Endothelial cell of umbilical vein (primary cell): ENCODE measurements around the gene LPAR5. TPM values are rescaled to one million over a fixed set of nuclear protein-coding genes. Genes with fewer than 3 reads are reported as not detected.

Experiments
- BruUV-seq: library from RNA; stranded (reverse); fragments of 400-500 nt; replicated peaks from 2 replicates; lab custom pipeline; 2021; lab: Mats Ljungman, UMichigan
- CTCF ChIA-PET: fragments of 300-600, 350-600 bp; sonication (Branson Sonifier 250); formaldehyde crosslinking; loops from one replicate; lab custom pipeline; 2021; ENCODE audit warnings: antibody characterized with exemption, inconsistent platforms; lab: Charles Lee
- POLR2A ChIA-PET: fragments of 300-600, 350-600 bp; sonication (Branson Sonifier 250); formaldehyde crosslinking; loops from one replicate; lab custom pipeline; 2021; ENCODE audit warnings: antibody characterized with exemption, inconsistent platforms; lab: Charles Lee
- DNase-seq: peaks from one replicate; pipeline ENCODE4 v3.0.0-alpha.2; 2011; ENCODE audit warnings: low read depth, low spot score
- FAIRE-seq: peaks from 2 replicates; lab custom pipeline; 2011; peaks lifted over from hg19 to GRCh38; lab: Jason Lieb, UNC
- H2AFZ ChIP-seq: 2 replicates; pipeline ENCODE4 v1.6.0; 2012; ENCODE audit warnings: low read depth, low read length, control low read depth, inconsistent platforms
- H3K27ac ChIP-seq: 2 replicates; pipeline ENCODE4 v1.5.1; 2011; ENCODE audit warnings: low read depth, mild to moderate bottlenecking, control low read depth, low read length, moderate library complexity; ENCODE audit not compliant: insufficient read depth
- H3K27me3 ChIP-seq, 2 experiments: 2 replicates each; pipeline versions ENCODE4 v1.6.0 to v1.6.1; 2011; ENCODE audit warnings: low read length in 2 of 2, mixed read lengths in 1 of 2; ENCODE audit not compliant: control insufficient read depth in 2 of 2, insufficient read depth in 2 of 2
- H3K36me3 ChIP-seq, 2 experiments: 2 replicates in 1 of 2; 3 replicates in 1 of 2; pipeline ENCODE4 v1.5.1; 2011; ENCODE audit warnings: low read length in 2 of 2, mild to moderate bottlenecking in 1 of 2, moderate library complexity in 1 of 2; ENCODE audit not compliant: control insufficient read depth in 2 of 2, insufficient read depth in 2 of 2; ENCODE audit errors: extremely low read depth in 1 of 2
- H3K4me1 ChIP-seq: 3 replicates; pipeline ENCODE4 v1.5.1; 2011; ENCODE audit warnings: mild to moderate bottlenecking, low read length; ENCODE audit not compliant: control insufficient read depth, insufficient read depth; ENCODE audit errors: extremely low read depth
- H3K4me2 ChIP-seq: 2 replicates; pipeline ENCODE4 v1.6.1; 2011; ENCODE audit warnings: low read length, control low read depth, mixed read lengths; ENCODE audit not compliant: insufficient read depth
- H3K4me3 ChIP-seq, 3 experiments: fragments of 200-600 bp in 1 of 3; sonication (generic), shearing (Covaris generic) in 1 of 3; replicated peaks in 1 of 3; 2 replicates each; pipeline ENCODE4 v1.5.1; 2011 to 2016; ENCODE audit warnings: control low read depth in 3 of 3, low read length in 3 of 3, mild to moderate bottlenecking in 2 of 3, inconsistent platforms in 1 of 3, low read depth in 1 of 3, moderate library complexity in 1 of 3; ENCODE audit not compliant: insufficient read depth in 1 of 3
- H3K79me2 ChIP-seq: 2 replicates; pipeline ENCODE4 v1.6.0; 2012; ENCODE audit warnings: low read length, inconsistent platforms; ENCODE audit not compliant: control insufficient read depth, insufficient read depth
- H3K9ac ChIP-seq: replicated peaks from 2 replicates; pipeline ENCODE3; 2011; ENCODE audit warnings: low read length, control low read depth; ENCODE audit not compliant: insufficient read depth; ENCODE audit errors: extremely low read depth
- H3K9me1 ChIP-seq: replicated peaks from 3 replicates; pipeline ENCODE4 v1.6.0; 2011; ENCODE audit warnings: mild to moderate bottlenecking, low read length; ENCODE audit not compliant: control insufficient read depth, insufficient read depth; ENCODE audit errors: extremely low read depth
- H3K9me3 ChIP-seq: replicated peaks from 2 replicates; pipeline ENCODE4 v1.5.1; 2012; ENCODE audit warnings: low read length, inconsistent platforms; ENCODE audit not compliant: control insufficient read depth, insufficient read depth
- H4K20me1 ChIP-seq: replicated peaks from 2 replicates; pipeline ENCODE3; 2011; ENCODE audit warnings: mild to moderate bottlenecking, low read length; ENCODE audit not compliant: control insufficient read depth, insufficient read depth; ENCODE audit errors: extremely low read depth
- EZH2 ChIP-seq: IDR thresholded peaks from 2 replicates; pipeline ENCODE4 v1.6.1; 2012; ENCODE audit warnings: borderline replicate concordance, low read depth, mild to moderate bottlenecking, moderate library complexity, low read length, inconsistent platforms; ENCODE audit not compliant: severe bottlenecking
- FOS ChIP-seq: IDR thresholded peaks from 2 replicates; pipeline ENCODE4 v1.6.1; 2011; ENCODE audit warnings: mild to moderate bottlenecking, low read length, moderate library complexity, borderline replicate concordance; ENCODE audit not compliant: insufficient read depth
- GATA2 ChIP-seq: IDR thresholded peaks from 2 replicates; pipeline ENCODE4 v1.7.0; 2011; ENCODE audit warnings: low read depth, mild to moderate bottlenecking, moderate library complexity, mixed read lengths, low read length; ENCODE audit not compliant: insufficient read length, insufficient read depth
- JUN ChIP-seq: IDR thresholded peaks from 2 replicates; pipeline ENCODE4 v1.6.1; 2011; ENCODE audit warnings: borderline replicate concordance, low read depth; ENCODE audit not compliant: insufficient read length, insufficient read depth
- MYC ChIP-seq: IDR thresholded peaks from one replicate; pipeline ENCODE4 v1.6.1; 2011; ENCODE audit warnings: mild to moderate bottlenecking, low read depth, low read length
- POLR2A ChIP-seq: IDR thresholded peaks from 2 replicates; pipeline ENCODE4 v1.6.1; 2012; ENCODE audit warnings: low read depth, mild to moderate bottlenecking, control low read depth, low read length
- POLR2AphosphoS5 ChIP-seq: IDR thresholded peaks from 2 replicates; pipeline ENCODE4 v1.6.1; 2012; ENCODE audit warnings: low read depth, mild to moderate bottlenecking, control low read depth, low read length, moderate library complexity; ENCODE audit not compliant: insufficient read depth
- dilution Hi-C: fragments of 300-500 bp; cut with MboI; formaldehyde crosslinking; loops from one replicate; pipeline ENCODE4 v1.15.0; 2019; ENCODE audit warnings: low sequenced_read_pairs; ENCODE audit not compliant: extremely low pct_ligation_motif_present
- intact Hi-C: fragments of 100-400 bp; cut with micrococcal nuclease; formaldehyde crosslinking; loops from one replicate; pipeline ENCODE4 v1.10.0; 2022
- polyA plus RNA-seq, 4 experiments: library from polyadenylated mRNA; depleted of rRNA in 3 of 4; stranded (reverse) in 3 of 4; unstranded in 1 of 4; fragments of >200 nt; gene quantifications; 2 replicates each; pipeline versions ENCODE4 v1.2.1 to v1.2.3, GENCODE V29; 2011 to 2012; ENCODE audit warnings: missing spikeins in 1 of 4
- total RNA-seq: library from RNA; stranded (reverse); gene quantifications from 2 replicates; pipeline ENCODE4 v1.2.3, GENCODE V29; 2021
- TF ChIP-seq, protein P1 (sequence below), 2 donors: IDR thresholded peaks; 1 replicate in 1 of 2; 2 replicates in 1 of 2; pipeline ENCODE4 v1.5.1; 2011; ENCODE audit warnings: low read length in 2 of 2, mild to moderate bottlenecking in 2 of 2, moderate library complexity in 2 of 2, control low read depth in 1 of 2, inconsistent platforms in 1 of 2, low read depth in 1 of 2; ENCODE audit not compliant: insufficient read depth in 1 of 2; ENCODE audit errors: extremely low read depth in 1 of 2
- TF ChIP-seq, protein P2 (sequence below): IDR thresholded peaks from 2 replicates; pipeline ENCODE4 v1.6.1; 2011; ENCODE audit not compliant: insufficient read depth, insufficient read length

Gene LPAR5
- total and polyA plus RNA-seq, 2 donors (not counting 3 experiments of a cell fraction or from before 2014, with no cell fraction given): 0.23 TPM; not detected in 1

DNA sequence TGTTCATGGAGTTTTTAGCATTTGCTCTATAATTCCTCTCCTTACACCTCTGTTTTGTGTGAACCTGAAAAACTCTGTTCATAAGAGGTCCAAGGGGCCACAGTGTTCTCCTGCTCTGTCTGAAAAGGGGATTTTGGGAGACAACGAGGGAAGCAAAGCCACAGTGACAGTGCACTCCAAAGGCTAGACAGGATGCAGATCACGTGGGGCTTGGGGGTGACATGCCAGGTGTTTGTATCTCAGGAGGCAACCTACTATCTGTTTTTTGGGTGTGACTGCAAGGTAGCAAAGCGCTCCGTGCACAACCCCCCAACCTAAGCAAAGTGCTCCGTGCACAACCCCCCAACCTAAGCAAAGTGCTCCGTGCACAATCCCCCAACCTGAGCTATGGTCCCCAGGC lies 23.5 kb downstream of the LPAR5 start:
- TF ChIP-seq JUN: no peak
- TF ChIP-seq, protein P1, sequence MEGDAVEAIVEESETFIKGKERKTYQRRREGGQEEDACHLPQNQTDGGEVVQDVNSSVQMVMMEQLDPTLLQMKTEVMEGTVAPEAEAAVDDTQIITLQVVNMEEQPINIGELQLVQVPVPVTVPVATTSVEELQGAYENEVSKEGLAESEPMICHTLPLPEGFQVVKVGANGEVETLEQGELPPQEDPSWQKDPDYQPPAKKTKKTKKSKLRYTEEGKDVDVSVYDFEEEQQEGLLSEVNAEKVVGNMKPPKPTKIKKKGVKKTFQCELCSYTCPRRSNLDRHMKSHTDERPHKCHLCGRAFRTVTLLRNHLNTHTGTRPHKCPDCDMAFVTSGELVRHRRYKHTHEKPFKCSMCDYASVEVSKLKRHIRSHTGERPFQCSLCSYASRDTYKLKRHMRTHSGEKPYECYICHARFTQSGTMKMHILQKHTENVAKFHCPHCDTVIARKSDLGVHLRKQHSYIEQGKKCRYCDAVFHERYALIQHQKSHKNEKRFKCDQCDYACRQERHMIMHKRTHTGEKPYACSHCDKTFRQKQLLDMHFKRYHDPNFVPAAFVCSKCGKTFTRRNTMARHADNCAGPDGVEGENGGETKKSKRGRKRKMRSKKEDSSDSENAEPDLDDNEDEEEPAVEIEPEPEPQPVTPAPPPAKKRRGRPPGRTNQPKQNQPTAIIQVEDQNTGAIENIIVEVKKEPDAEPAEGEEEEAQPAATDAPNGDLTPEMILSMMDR (IDR thresholded peaks at IDR 0.05; ENCODE audit: extremely low read depth in 1 of 2, insufficient read depth in 1 of 2, low read depth in 1 of 2, low read length in 2 of 2): no peak
- no peak for TF ChIP-seq POLR2A
- TF ChIP-seq MYC: no peak
- TF ChIP-seq POLR2AphosphoS5: no peak
- no peak for TF ChIP-seq GATA2
- TF ChIP-seq EZH2: no peak
- TF ChIP-seq, protein P2, sequence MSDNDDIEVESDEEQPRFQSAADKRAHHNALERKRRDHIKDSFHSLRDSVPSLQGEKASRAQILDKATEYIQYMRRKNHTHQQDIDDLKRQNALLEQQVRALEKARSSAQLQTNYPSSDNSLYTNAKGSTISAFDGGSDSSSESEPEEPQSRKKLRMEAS: no peak
- TF ChIP-seq FOS: no peak
- no peaks in the 10 kb centered on the region for H3K27me3 ChIP-seq
- DNase-seq (no peak), FAIRE-seq (no peak)
- intact Hi-C loops (loop anchor here (10.0 kb wide), 1 partner anchor 1023 kb away; no protein-coding TSS in a partner anchor), dilution Hi-C loops (no loop called here)
- no peaks in the 10 kb centered on the region for H3K9me1 ChIP-seq
- H3K27ac ChIP-seq: no peak overlapping the region
- H3K9me3 ChIP-seq: no peaks in the 10 kb centered on the region
- peaks cover 16% of the 10 kb centered on the region for H3K4me1 ChIP-seq
- no peak overlapping the region for H3K4me2 ChIP-seq
- H3K36me3 ChIP-seq: no peaks in the 10 kb centered on the region
- no peaks in the 10 kb centered on the region for H3K79me2 ChIP-seq
- BruUV-seq: no TSS peak
- ChIA-PET POLR2A (no interaction called here), CTCF (no interaction called here)
- no peaks in the 10 kb centered on the region for H4K20me1 ChIP-seq
- no peak overlapping the region for H3K9ac ChIP-seq
- no peak overlapping the region for H3K4me3 ChIP-seq
- H2AFZ ChIP-seq: no peak overlapping the region
